ENCODE results near the gene TXK. TPM values are rescaled to one million over a fixed set of nuclear protein-coding genes. Genes with fewer than 3 reads are reported as not detected.

The TXK gene
- total and polyA plus RNA-seq, 12 donors = 0.55 to 4.9 (median 1.4) TPM

GRCh38 chr4:48108309-48109073, 25.6 kb downstream of the TXK start:
- WGBS, 4 donors = 88 to 98% (median 92%) methylated on average over 2 of the region's 2 CpGs

DNA sequence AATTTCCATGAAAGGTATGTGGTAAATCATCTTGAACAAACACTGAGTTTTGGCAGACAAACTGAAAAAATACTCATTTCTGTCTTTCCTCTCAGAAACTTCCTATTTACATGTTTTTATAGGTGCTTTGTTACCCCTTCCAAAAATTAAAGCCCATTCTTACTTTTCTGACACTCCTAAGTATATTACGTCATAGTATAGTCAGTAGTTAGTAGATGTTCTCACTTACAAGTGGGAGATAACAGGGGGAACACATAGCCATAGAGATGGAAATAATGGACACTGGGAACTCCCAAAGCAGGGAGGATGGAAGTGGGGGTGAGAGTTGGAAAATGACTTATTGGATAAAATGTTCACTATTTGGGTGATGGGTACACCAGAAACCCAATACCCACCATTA, 28.8 kb downstream of the TXK start:
- Histone ChIP-seq H3K27ac (no peak overlapping the region), H3K36me3 (replicated peaks in 1 of 2) (no peaks in the 10 kb centered on the region), H3K4me1 (replicated peaks in 1 of 2) (no peaks in the 10 kb centered on the region), H3K27me3 (no peaks in the 10 kb centered on the region), H3K9me3 (replicated peaks in 1 of 3) (no peaks in the 10 kb centered on the region), H3K4me3 (no peak overlapping the region)
- DNase-seq = no peak
- no peak for TF ChIP-seq POLR2A (IDR thresholded peaks at IDR 0.05)
- TF ChIP-seq CTCF (IDR thresholded peaks at IDR 0.05) = no peak
- WGBS, 4 donors = 59 to 94% (median 91%) methylated on average over 1 of the region's 1 CpG
- intact Hi-C loops (cut with DNase I) = no loop called here

More at GRCh38 chr4:48108309-48109073, 25.6 kb downstream of the TXK start:
- Histone ChIP-seq H3K4me3 (no peak overlapping the region), H3K9me3 (replicated peaks in 1 of 3) (no peaks in the 10 kb centered on the region), H3K27ac (no peak overlapping the region), H3K4me1 (replicated peaks in 1 of 2) (no peaks in the 10 kb centered on the region), H3K27me3 (no peaks in the 10 kb centered on the region), H3K36me3 (replicated peaks in 1 of 2) (no peaks in the 10 kb centered on the region)
- no peak for DNase-seq
- intact Hi-C loops (cut with DNase I) = no loop called here
- TF ChIP-seq POLR2A (IDR thresholded peaks at IDR 0.05) (no peak), CTCF (IDR thresholded peaks at IDR 0.05) (no peak)

- intact Hi-C loops (cut with DNase I) = no loop called here
These were observed 30.4 kb downstream of the TXK start for GRCh38 chr4:48103483-48104139.

More at GRCh38 chr4:48103483-48104139, 30.4 kb downstream of the TXK start:
- Histone ChIP-seq H3K9me3 (replicated peaks in 1 of 3) (no peaks in the 10 kb centered on the region), H3K27ac (no peak overlapping the region), H3K4me1 (replicated peaks in 1 of 2) (no peaks in the 10 kb centered on the region), H3K36me3 (replicated peaks in 1 of 2) (no peaks in the 10 kb centered on the region), H3K4me3 (no peak overlapping the region), H3K27me3 (no peaks in the 10 kb centered on the region)
- DNase-seq = no peak
- 68 to 94% (median 89%) methylated on average over 3 of the region's 3 CpGs for WGBS, 4 donors
- TF ChIP-seq POLR2A (IDR thresholded peaks at IDR 0.05) (no peak), CTCF (IDR thresholded peaks at IDR 0.05) (no peak)
